Endothelial cell of umbilical vein (primary cell): ENCODE data around the gene FYN. TPM values are rescaled to one million over a fixed set of nuclear protein-coding genes. Genes with fewer than 3 reads are reported as not detected.

Experiments used
- BruUV-seq: library from RNA; stranded (reverse); fragments of 400-500 nt; replicated peaks from 2 replicates; lab custom pipeline; 2021; lab: Mats Ljungman, UMichigan
- CTCF ChIA-PET: fragments of 300-600, 350-600 bp; sonication (Branson Sonifier 250); formaldehyde crosslinking; loops from one replicate; lab custom pipeline; 2021; ENCODE audit warnings: antibody characterized with exemption, inconsistent platforms; lab: Charles Lee
- POLR2A ChIA-PET: fragments of 300-600, 350-600 bp; sonication (Branson Sonifier 250); formaldehyde crosslinking; loops from one replicate; lab custom pipeline; 2021; ENCODE audit warnings: antibody characterized with exemption, inconsistent platforms; lab: Charles Lee
- DNase-seq: peaks from one replicate; pipeline ENCODE4 v3.0.0-alpha.2; 2011; ENCODE audit warnings: low read depth, low spot score
- FAIRE-seq: peaks from 2 replicates; lab custom pipeline; 2011; peaks lifted over from hg19 to GRCh38; lab: Jason Lieb, UNC
- H2AFZ ChIP-seq: 2 replicates; pipeline ENCODE4 v1.6.0; 2012; ENCODE audit warnings: low read depth, low read length, control low read depth, inconsistent platforms
- H3K27ac ChIP-seq: 2 replicates; pipeline ENCODE4 v1.5.1; 2011; ENCODE audit warnings: low read depth, mild to moderate bottlenecking, control low read depth, low read length, moderate library complexity; ENCODE audit not compliant: insufficient read depth
- H3K27me3 ChIP-seq, 2 experiments: 2 replicates each; pipeline versions ENCODE4 v1.6.0 to v1.6.1; 2011; ENCODE audit warnings: low read length in 2 of 2, mixed read lengths in 1 of 2; ENCODE audit not compliant: control insufficient read depth in 2 of 2, insufficient read depth in 2 of 2
- H3K36me3 ChIP-seq, 2 experiments: 2 replicates in 1 of 2; 3 replicates in 1 of 2; pipeline ENCODE4 v1.5.1; 2011; ENCODE audit warnings: low read length in 2 of 2, mild to moderate bottlenecking in 1 of 2, moderate library complexity in 1 of 2; ENCODE audit not compliant: control insufficient read depth in 2 of 2, insufficient read depth in 2 of 2; ENCODE audit errors: extremely low read depth in 1 of 2
- H3K4me1 ChIP-seq: 3 replicates; pipeline ENCODE4 v1.5.1; 2011; ENCODE audit warnings: mild to moderate bottlenecking, low read length; ENCODE audit not compliant: control insufficient read depth, insufficient read depth; ENCODE audit errors: extremely low read depth
- H3K4me2 ChIP-seq: 2 replicates; pipeline ENCODE4 v1.6.1; 2011; ENCODE audit warnings: low read length, control low read depth, mixed read lengths; ENCODE audit not compliant: insufficient read depth
- H3K4me3 ChIP-seq, 3 experiments: fragments of 200-600 bp in 1 of 3; sonication (generic), shearing (Covaris generic) in 1 of 3; replicated peaks in 1 of 3; 2 replicates each; pipeline ENCODE4 v1.5.1; 2011 to 2016; ENCODE audit warnings: control low read depth in 3 of 3, low read length in 3 of 3, mild to moderate bottlenecking in 2 of 3, inconsistent platforms in 1 of 3, low read depth in 1 of 3, moderate library complexity in 1 of 3; ENCODE audit not compliant: insufficient read depth in 1 of 3
- H3K79me2 ChIP-seq: 2 replicates; pipeline ENCODE4 v1.6.0; 2012; ENCODE audit warnings: low read length, inconsistent platforms; ENCODE audit not compliant: control insufficient read depth, insufficient read depth
- H3K9ac ChIP-seq: replicated peaks from 2 replicates; pipeline ENCODE3; 2011; ENCODE audit warnings: low read length, control low read depth; ENCODE audit not compliant: insufficient read depth; ENCODE audit errors: extremely low read depth
- H3K9me1 ChIP-seq: replicated peaks from 3 replicates; pipeline ENCODE4 v1.6.0; 2011; ENCODE audit warnings: mild to moderate bottlenecking, low read length; ENCODE audit not compliant: control insufficient read depth, insufficient read depth; ENCODE audit errors: extremely low read depth
- H3K9me3 ChIP-seq: replicated peaks from 2 replicates; pipeline ENCODE4 v1.5.1; 2012; ENCODE audit warnings: low read length, inconsistent platforms; ENCODE audit not compliant: control insufficient read depth, insufficient read depth
- H4K20me1 ChIP-seq: replicated peaks from 2 replicates; pipeline ENCODE3; 2011; ENCODE audit warnings: mild to moderate bottlenecking, low read length; ENCODE audit not compliant: control insufficient read depth, insufficient read depth; ENCODE audit errors: extremely low read depth
- CTCF ChIP-seq, 2 donors: IDR thresholded peaks; 1 replicate in 1 of 2; 2 replicates in 1 of 2; pipeline ENCODE4 v1.5.1; 2011; ENCODE audit warnings: low read length in 2 of 2, mild to moderate bottlenecking in 2 of 2, moderate library complexity in 2 of 2, control low read depth in 1 of 2, inconsistent platforms in 1 of 2, low read depth in 1 of 2; ENCODE audit not compliant: insufficient read depth in 1 of 2; ENCODE audit errors: extremely low read depth in 1 of 2
- EZH2 ChIP-seq: IDR thresholded peaks from 2 replicates; pipeline ENCODE4 v1.6.1; 2012; ENCODE audit warnings: borderline replicate concordance, low read depth, mild to moderate bottlenecking, moderate library complexity, low read length, inconsistent platforms; ENCODE audit not compliant: severe bottlenecking
- FOS ChIP-seq: IDR thresholded peaks from 2 replicates; pipeline ENCODE4 v1.6.1; 2011; ENCODE audit warnings: mild to moderate bottlenecking, low read length, moderate library complexity, borderline replicate concordance; ENCODE audit not compliant: insufficient read depth
- GATA2 ChIP-seq: IDR thresholded peaks from 2 replicates; pipeline ENCODE4 v1.7.0; 2011; ENCODE audit warnings: low read depth, mild to moderate bottlenecking, moderate library complexity, mixed read lengths, low read length; ENCODE audit not compliant: insufficient read length, insufficient read depth
- JUN ChIP-seq: IDR thresholded peaks from 2 replicates; pipeline ENCODE4 v1.6.1; 2011; ENCODE audit warnings: borderline replicate concordance, low read depth; ENCODE audit not compliant: insufficient read length, insufficient read depth
- MAX ChIP-seq: IDR thresholded peaks from 2 replicates; pipeline ENCODE4 v1.6.1; 2011; ENCODE audit not compliant: insufficient read depth, insufficient read length
- MYC ChIP-seq: IDR thresholded peaks from one replicate; pipeline ENCODE4 v1.6.1; 2011; ENCODE audit warnings: mild to moderate bottlenecking, low read depth, low read length
- POLR2A ChIP-seq: IDR thresholded peaks from 2 replicates; pipeline ENCODE4 v1.6.1; 2012; ENCODE audit warnings: low read depth, mild to moderate bottlenecking, control low read depth, low read length
- POLR2AphosphoS5 ChIP-seq: IDR thresholded peaks from 2 replicates; pipeline ENCODE4 v1.6.1; 2012; ENCODE audit warnings: low read depth, mild to moderate bottlenecking, control low read depth, low read length, moderate library complexity; ENCODE audit not compliant: insufficient read depth
- dilution Hi-C: fragments of 300-500 bp; cut with MboI; formaldehyde crosslinking; loops from one replicate; pipeline ENCODE4 v1.15.0; 2019; ENCODE audit warnings: low sequenced_read_pairs; ENCODE audit not compliant: extremely low pct_ligation_motif_present
- intact Hi-C: fragments of 100-400 bp; cut with micrococcal nuclease; formaldehyde crosslinking; loops from one replicate; pipeline ENCODE4 v1.10.0; 2022
- polyA plus RNA-seq, 4 experiments: library from polyadenylated mRNA; depleted of rRNA in 3 of 4; stranded (reverse) in 3 of 4; unstranded in 1 of 4; fragments of >200 nt; gene quantifications; 2 replicates each; pipeline versions ENCODE4 v1.2.1 to v1.2.3, GENCODE V29; 2011 to 2012; ENCODE audit warnings: missing spikeins in 1 of 4
- total RNA-seq: library from RNA; stranded (reverse); gene quantifications from 2 replicates; pipeline ENCODE4 v1.2.3, GENCODE V29; 2021

FYN gene
- total and polyA plus RNA-seq, 2 donors (not counting 3 experiments of a cell fraction or from before 2014, with no cell fraction given): 69.0 to 143 TPM

- Histone ChIP-seq H3K9ac (no peak overlapping the region), H3K4me3 (no peak overlapping the region), H4K20me1 (peaks cover 6% of the 10 kb centered on the region), H2AFZ (no peak overlapping the region), H3K4me2 (no peak overlapping the region), H3K9me1 (no peaks in the 10 kb centered on the region), H3K4me1 (peaks cover 39% of the 10 kb centered on the region), H3K36me3 (no peaks in the 10 kb centered on the region), H3K79me2 (no peaks in the 10 kb centered on the region), H3K9me3 (no peaks in the 10 kb centered on the region), H3K27me3 (no peaks in the 10 kb centered on the region), H3K27ac (peak overlapping the region; percentile 13)
- TF ChIP-seq MYC (no peak), JUN (peak; percentile 55), MAX (no peak), EZH2 (no peak), POLR2AphosphoS5 (no peak), CTCF (IDR thresholded peaks at IDR 0.05; ENCODE audit: extremely low read depth in 1 of 2, insufficient read depth in 1 of 2, low read depth in 1 of 2, low read length in 2 of 2) (no peak), GATA2 (no peak), POLR2A (no peak), FOS (peak; percentile 71)
- DNase-seq (peak; percentile 51), FAIRE-seq (no peak)
- intact Hi-C loops: loop anchor here (2.0 kb wide), 1 partner anchor 65 kb away; no protein-coding TSS in a partner anchor
- POLR2A ChIA-PET: no interaction called here
- dilution Hi-C loops: no loop called here
- CTCF ChIA-PET: interaction anchor here (0.8 to 1.1 kb wide), 4 partner anchors 8 to 95 kb away, joined by 3 to 4 read pairs (median 4); no protein-coding TSS in a partner anchor
- BruUV-seq: no TSS peak
These were observed 67.6 kb downstream of the FYN start for GRCh38 chr6:111805511-111806164.
